DND-41 (cell line): ENCODE results near the gene CRYGB.

Experiments used
- ATAC-seq: fragments of 200-7000 bp; cut with Tn5 transposase; 3 replicates; pipeline ENCODE4 v1.9.1; 2021; ENCODE audit warnings: low read depth; ENCODE audit not compliant: insufficient read depth
- DNase-seq: peaks from one replicate; pipeline ENCODE4 v3.0.0-alpha.2; 2020
- H2AFZ ChIP-seq: 2 replicates; pipeline ENCODE4 v1.6.0; 2012; ENCODE audit warnings: low read depth, low read length
- H3K27ac ChIP-seq: 2 replicates; pipeline ENCODE4 v1.5.1; 2012; ENCODE audit warnings: low read length, inconsistent platforms
- H3K27me3 ChIP-seq: fragments of 200-600 bp; sonication (generic); 2 replicates; pipeline ENCODE4 v1.6.0; 2012; ENCODE audit warnings: low read length, mild to moderate bottlenecking, inconsistent platforms; ENCODE audit not compliant: insufficient read depth, poor library complexity
- H3K36me3 ChIP-seq: 2 replicates; pipeline ENCODE4 v1.5.1; 2012; ENCODE audit warnings: low read length, inconsistent platforms; ENCODE audit not compliant: insufficient read depth
- H3K4me1 ChIP-seq: 2 replicates; pipeline ENCODE4 v1.5.1; 2012; ENCODE audit warnings: mild to moderate bottlenecking, low read length; ENCODE audit not compliant: insufficient read depth
- H3K4me2 ChIP-seq: 2 replicates; pipeline ENCODE4 v1.6.0; 2012; ENCODE audit warnings: mild to moderate bottlenecking, moderate library complexity, low read length, inconsistent platforms; ENCODE audit not compliant: insufficient read depth
- H3K4me3 ChIP-seq, 2 experiments: fragments of 200-600 bp in 1 of 2; shearing (Covaris generic) in 1 of 2; 2 replicates each; pipeline ENCODE4 v1.5.1; 2012 to 2016; ENCODE audit warnings: inconsistent platforms in 2 of 2, low read length in 2 of 2, mild to moderate bottlenecking in 2 of 2, low read depth in 1 of 2, moderate library complexity in 1 of 2
- H3K79me2 ChIP-seq: 2 replicates; pipeline ENCODE4 v1.6.0; 2012; ENCODE audit warnings: low read length, inconsistent platforms; ENCODE audit not compliant: insufficient read depth
- H3K9ac ChIP-seq: 2 replicates; pipeline ENCODE4 v1.6.0; 2012; ENCODE audit warnings: low read depth, mild to moderate bottlenecking, inconsistent platforms, low read length, moderate library complexity
- H3K9me3 ChIP-seq: 2 replicates; pipeline ENCODE4 v1.5.1; 2012; ENCODE audit warnings: low read length, moderate library complexity, mild to moderate bottlenecking, inconsistent platforms; ENCODE audit not compliant: insufficient read depth, severe bottlenecking
- H4K20me1 ChIP-seq: 2 replicates; pipeline ENCODE4 v1.6.0; 2012; ENCODE audit warnings: low read length; ENCODE audit not compliant: insufficient read depth
- CTCF ChIP-seq: IDR thresholded peaks from 2 replicates; pipeline ENCODE4 v1.5.1; 2012; ENCODE audit warnings: borderline replicate concordance, low read length, moderate library complexity, mild to moderate bottlenecking; ENCODE audit not compliant: poor library complexity, severe bottlenecking; ENCODE audit errors: extremely low read depth
- EZH2 ChIP-seq: IDR thresholded peaks from 3 replicates; pipeline ENCODE4 v1.6.1; 2012; ENCODE audit warnings: borderline replicate concordance, low read depth, mild to moderate bottlenecking, moderate library complexity, low read length, inconsistent platforms; ENCODE audit not compliant: severe bottlenecking

CRYGB gene

GRCh38 chr2:208147759-208148158 lies 1.8 kb upstream of the CRYGB start:
- ATAC-seq (no peak), DNase-seq (no peak)
- Histone ChIP-seq H3K36me3 (no peaks in the 10 kb centered on the region), H3K9ac (no peak overlapping the region), H3K4me1 (no peaks in the 10 kb centered on the region), H3K4me2 (no peak overlapping the region), H3K9me3 (no peaks in the 10 kb centered on the region), H3K27ac (no peak overlapping the region), H3K4me3 (no peak overlapping the region), H4K20me1 (no peaks in the 10 kb centered on the region), H3K27me3 (no peaks in the 10 kb centered on the region), H2AFZ (no peak overlapping the region), H3K79me2 (no peaks in the 10 kb centered on the region)
- TF ChIP-seq EZH2 (no peak), CTCF (no peak)

DNA sequence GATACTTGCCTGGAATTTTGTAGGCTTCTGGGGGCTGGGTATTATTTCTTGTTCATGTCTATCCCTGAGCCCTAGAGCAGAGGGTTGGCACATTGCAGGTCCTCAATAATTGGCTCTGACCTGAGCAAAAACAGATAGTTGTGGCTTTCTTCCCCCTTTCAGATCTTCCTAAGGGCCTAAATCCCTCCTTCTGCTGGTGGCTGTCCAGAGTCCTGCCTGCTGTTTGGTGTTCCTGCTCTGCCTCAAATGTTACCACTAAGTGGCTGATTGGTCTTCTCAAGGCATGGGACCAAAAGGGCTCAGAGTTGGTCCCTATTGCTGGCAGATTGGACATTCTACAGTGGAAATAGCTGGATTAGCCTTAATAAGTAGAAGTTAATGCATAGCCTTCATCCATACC lies 1.1 kb upstream of the CRYGB start:
- H3K4me2 ChIP-seq, result no peak overlapping the region
- H4K20me1 ChIP-seq, result no peaks in the 10 kb centered on the region
- H3K27me3 ChIP-seq, result no peaks in the 10 kb centered on the region
- ATAC-seq, result no peak
- no peaks in the 10 kb centered on the region for H3K4me1 ChIP-seq
- no peaks in the 10 kb centered on the region for H3K9me3 ChIP-seq
- H3K27ac ChIP-seq, result no peak overlapping the region
- H3K9ac ChIP-seq, result no peak overlapping the region
- no peak overlapping the region for H2AFZ ChIP-seq
- TF ChIP-seq CTCF (no peak), EZH2 (no peak)
- no peak for DNase-seq
- no peak overlapping the region for H3K4me3 ChIP-seq
- no peaks in the 10 kb centered on the region for H3K79me2 ChIP-seq
- H3K36me3 ChIP-seq, result no peaks in the 10 kb centered on the region

DNA sequence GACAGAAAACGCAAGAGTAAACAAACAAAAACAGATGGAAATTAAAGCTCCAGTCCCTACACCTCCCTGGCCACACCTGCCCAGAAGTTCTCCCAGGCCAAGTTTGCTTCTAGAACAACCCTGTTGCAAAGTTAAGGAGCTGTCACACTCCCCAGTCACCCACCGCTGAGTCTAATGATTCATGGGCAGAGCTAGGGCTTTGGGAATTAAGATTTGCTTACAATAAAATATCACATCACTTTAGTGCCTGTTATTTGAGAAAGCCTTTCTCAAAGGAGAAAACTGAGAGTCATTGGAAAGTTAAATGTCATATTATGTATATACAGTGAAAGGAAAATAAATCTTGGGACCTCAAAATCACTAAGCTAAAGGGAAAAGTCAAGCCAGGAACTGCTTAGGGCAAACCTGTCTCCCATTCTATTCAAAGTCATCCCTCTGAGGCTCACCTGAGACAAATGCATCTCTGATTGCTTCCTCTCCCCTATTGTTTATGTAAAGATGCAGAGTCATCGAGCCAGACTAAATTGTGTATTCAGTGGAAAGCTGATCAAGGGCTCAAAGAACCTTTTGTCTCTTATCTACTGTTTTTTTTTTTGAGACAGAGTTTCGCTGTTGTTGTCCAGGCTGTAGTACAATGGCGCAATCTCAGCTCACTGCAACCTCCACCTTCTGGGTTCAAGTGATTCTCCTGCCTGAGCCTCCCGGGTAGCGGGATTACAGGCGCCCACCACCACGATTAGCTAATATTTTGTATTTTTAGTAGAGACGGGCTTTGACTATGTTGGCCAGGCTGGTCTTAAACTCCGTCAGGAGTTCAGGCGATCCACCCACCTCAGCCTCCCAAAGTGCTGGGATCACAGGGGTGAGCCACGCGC lies 2.8 kb downstream of the CRYGB start:
- Histone ChIP-seq H3K79me2 (no peaks in the 10 kb centered on the region), H3K9me3 (no peaks in the 10 kb centered on the region), H3K27ac (no peak overlapping the region), H4K20me1 (no peaks in the 10 kb centered on the region), H3K4me2 (no peak overlapping the region), H2AFZ (no peak overlapping the region), H3K27me3 (no peaks in the 10 kb centered on the region), H3K4me1 (no peaks in the 10 kb centered on the region), H3K9ac (no peak overlapping the region), H3K4me3 (no peak overlapping the region), H3K36me3 (no peaks in the 10 kb centered on the region)
- no peak for TF ChIP-seq EZH2
- TF ChIP-seq CTCF, result no peak
- DNase-seq (no peak), ATAC-seq (no peak)
